HepG2 (cell line): ENCODE data around the gene UMOD. TPM values are rescaled to one million over a fixed set of nuclear protein-coding genes. Genes with fewer than 3 reads are reported as not detected.
"Not testable (repeated sequence)": the region's sequence is repeated elsewhere in the genome, so short reads cannot be mapped to it uniquely, and the experiment has no call there.

ENCODE experiments used
- ATAC-seq: fragments of 200-7000 bp; cut with Tn5 transposase; 3 replicates; pipeline ENCODE4 v1.9.1; 2020; ENCODE audit warnings: mild to moderate bottlenecking, moderate library complexity
- BruUV-seq: library from RNA; stranded (reverse); fragments of 400-500 nt; replicated peaks from 2 replicates; lab custom pipeline; 2021; lab: Mats Ljungman, UMichigan
- CTCF ChIA-PET: fragments of 300-600 bp; formaldehyde crosslinking; extraction: SDS; loops from one replicate; lab custom pipeline; 2021; ENCODE audit warnings: low total read pairs, inconsistent platforms, low intra/inter-chr PET ratio; lab: Yijun Ruan, JAX
- POLR2A ChIA-PET: fragments of 350-600 bp; sonication (Branson Sonifier 250); formaldehyde crosslinking; loops from one replicate; lab custom pipeline; 2020; ENCODE audit warnings: antibody characterized with exemption, inconsistent platforms; lab: Yijun Ruan, JAX
- DNase-seq: peaks from one replicate; pipeline ENCODE4 v3.0.0-alpha.2; 2015; ENCODE audit warnings: low spot score
- FAIRE-seq: peaks from 3 replicates; lab custom pipeline; 2011; peaks lifted over from hg19 to GRCh38; lab: Jason Lieb, UNC
- H2AFZ ChIP-seq: one replicate; pipeline ENCODE4 v1.6.1; 2011; ENCODE audit warnings: low read length, inconsistent platforms
- H3K27ac ChIP-seq: fragments of 300-600 bp; 3 replicates; pipeline ENCODE4 v1.8.0; 2011; ENCODE audit warnings: mixed run types, mild to moderate bottlenecking, mixed read lengths, low read length, inconsistent platforms; ENCODE audit not compliant: insufficient read depth; ENCODE audit errors: extremely low read length
- H3K27me3 ChIP-seq, 2 experiments: fragments of 200-600 bp in 1 of 2; 2 replicates in 1 of 2; 3 replicates in 1 of 2; pipeline versions ENCODE4 v1.6.0 to v1.8.0; 2011; ENCODE audit warnings: low read length in 2 of 2, mild to moderate bottlenecking in 2 of 2, moderate library complexity in 2 of 2, inconsistent platforms in 1 of 2; ENCODE audit not compliant: insufficient read depth in 2 of 2, control insufficient read depth in 1 of 2
- H3K36me3 ChIP-seq, 2 experiments: fragments of 200-600 bp in 1 of 2; replicated peaks in 1 of 2; 2 replicates in 1 of 2; 3 replicates in 1 of 2; pipeline versions ENCODE4 v1.5.1 to v1.8.0; 2011; ENCODE audit warnings: low read length in 2 of 2, inconsistent platforms in 1 of 2; ENCODE audit not compliant: insufficient read depth in 2 of 2, control insufficient read depth in 1 of 2
- H3K4me1 ChIP-seq: 2 replicates; pipeline ENCODE4 v1.5.1; 2012; ENCODE audit warnings: low read length, inconsistent platforms; ENCODE audit not compliant: insufficient read depth
- H3K4me2 ChIP-seq: 2 replicates; pipeline ENCODE4 v1.6.0; 2011; ENCODE audit warnings: low read depth, low read length, inconsistent platforms
- H3K4me3 ChIP-seq, 3 experiments: fragments of 200-600 bp in 1 of 3; sonication (generic), shearing (Covaris generic) in 1 of 3; replicated peaks in 1 of 3; 2 replicates each; pipeline ENCODE4 v1.5.1; 2011 to 2016; ENCODE audit warnings: low read length in 3 of 3, inconsistent platforms in 2 of 3, low read depth in 2 of 3, mild to moderate bottlenecking in 2 of 3, control low read depth in 1 of 3, mixed read lengths in 1 of 3; ENCODE audit not compliant: insufficient read depth in 1 of 3
- H3K79me2 ChIP-seq: one replicate; pipeline ENCODE4 v1.6.1; 2011; ENCODE audit warnings: low read length, inconsistent platforms; ENCODE audit not compliant: insufficient read depth
- H3K9ac ChIP-seq: 2 replicates; pipeline ENCODE4 v1.6.0; 2011; ENCODE audit warnings: mild to moderate bottlenecking, low read depth, low read length, inconsistent platforms; ENCODE audit not compliant: insufficient read depth
- H3K9me3 ChIP-seq: 2 replicates; pipeline ENCODE4 v1.5.1; 2012; ENCODE audit warnings: mild to moderate bottlenecking, low read length
- H4K20me1 ChIP-seq: 2 replicates; pipeline ENCODE4 v1.6.0; 2011; ENCODE audit warnings: inconsistent platforms, mild to moderate bottlenecking, low read length, moderate library complexity; ENCODE audit not compliant: insufficient read depth
- AGO2 ChIP-seq: fragments of 200-400 bp; formaldehyde crosslinking; optimal IDR thresholded peaks from 2 replicates; pipeline ENCODE3; 2017; ENCODE audit warnings: mild to moderate bottlenecking, low read depth, low read length, moderate library complexity
- CREB1 ChIP-seq, 2 experiments: fragments of 450-650 bp in 1 of 2; IDR thresholded peaks; 2 replicates each; pipeline ENCODE4 v1.6.1; 2016 to 2017; ENCODE audit warnings: control low read depth in 1 of 2, mild to moderate bottlenecking in 1 of 2, missing compliant biosample characterization in 1 of 2, missing genetic modification characterization in 1 of 2
- SUZ12 ChIP-seq: fragments of 150-350 bp; IDR thresholded peaks from 2 replicates; pipeline ENCODE4 v1.6.1; 2014; ENCODE audit warnings: low read depth, low read length
- WGBS: methylation state at CpG from one replicate; pipeline ENCODE4 v1.1.6; 2017; ENCODE audit warnings: low lambda C conversion rate; 5-methylcytosine and 5-hydroxymethylcytosine counted together
- in situ Hi-C: cut with HindIII; loops from 2 replicates; pipeline ENCODE4 v1.10.0; 2017; ENCODE audit warnings: low pct_unique_long_range_greater_than_20kb; ENCODE audit not compliant: extremely low pct_ligation_motif_present
- intact Hi-C: fragments of 100-400 bp; cut with micrococcal nuclease; formaldehyde crosslinking; loops from one replicate; pipeline ENCODE4 v1.10.0; 2022; ENCODE audit not compliant: unreplicated experiment
- polyA plus RNA-seq, 8 experiments: library from polyadenylated mRNA; depleted of rRNA in 3 of 8; stranded (reverse) in 7 of 8; unstranded in 1 of 8; fragments of >200 nt; fragmentation: Illumina TruSeq in 4 of 8; extraction: Trizol in 4 of 8; gene quantifications; 2 replicates each; pipeline versions ENCODE4 v1.2.1 to v1.2.3, GENCODE V29; 2011 to 2016; ENCODE audit warnings: low read depth in 4 of 8, missing spikeins in 1 of 8, mixed read lengths in 1 of 8; ENCODE audit not compliant: insufficient read depth in 1 of 8
- total RNA-seq, 5 experiments: library from RNA; depleted of rRNA; stranded (reverse); fragments of >200 nt; fragmentation: Illumina TruSeq; extraction: Trizol; gene quantifications; 2 replicates each; pipeline ENCODE4 v1.2.3, GENCODE V29; 2016; ENCODE audit warnings: low read depth in 1 of 5

UMOD gene
- total and polyA plus RNA-seq, 2 of the 13 experiments (the other 11 are each of a cell fraction or from before 2014, with no cell fraction given), result not detected

DNA sequence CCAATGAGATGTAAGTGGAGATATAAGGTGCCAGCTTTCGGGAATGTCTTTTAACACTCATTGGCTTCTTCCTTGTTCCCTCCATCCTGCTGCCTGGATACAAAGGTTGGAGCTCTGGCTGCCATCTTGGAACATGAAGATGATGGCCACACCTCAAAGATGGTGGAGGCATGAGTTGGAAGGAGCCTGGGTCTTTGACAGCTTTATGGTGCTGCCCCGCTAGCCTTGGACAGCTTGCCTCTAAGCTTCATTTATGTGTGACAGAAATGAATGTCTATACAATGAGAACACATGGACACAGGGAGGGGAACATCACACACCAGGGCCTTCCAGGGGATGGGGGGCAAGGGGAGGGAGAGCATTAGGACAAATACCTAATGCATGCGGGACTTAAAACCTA lies 38.8 kb downstream of the UMOD start:
- WGBS, result 19% methylated on average over 3 of the region's 3 CpGs
- Histone ChIP-seq H3K79me2 (no peaks in the 10 kb centered on the region), H3K36me3 (no peaks in the 10 kb centered on the region), H3K4me2 (no peak overlapping the region), H3K9ac (no peak overlapping the region), H3K27ac (no peak overlapping the region), H4K20me1 (no peaks in the 10 kb centered on the region), H3K27me3 (peaks cover 0 to 5% of the 10 kb centered on the region in 2 experiments; a peak in 2 of 5 replicates), H3K9me3 (no peaks in the 10 kb centered on the region), H3K4me1 (no peaks in the 10 kb centered on the region), H3K4me3 (no peak overlapping the region), H2AFZ (no peak overlapping the region)
- FAIRE-seq, result no peak
- in situ Hi-C loops, result loop anchor here (25.0 kb wide), 1 partner anchor 726 kb away; no protein-coding TSS in a partner anchor
- intact Hi-C loops, result no loop called here
- ATAC-seq, result no peak
- POLR2A ChIA-PET, result no interaction called here
- TF ChIP-seq AGO2 (no peak), SUZ12 (no peak)
- CTCF ChIA-PET, result no interaction called here
- no TSS peak for BruUV-seq
- DNase-seq, result no peak

DNA sequence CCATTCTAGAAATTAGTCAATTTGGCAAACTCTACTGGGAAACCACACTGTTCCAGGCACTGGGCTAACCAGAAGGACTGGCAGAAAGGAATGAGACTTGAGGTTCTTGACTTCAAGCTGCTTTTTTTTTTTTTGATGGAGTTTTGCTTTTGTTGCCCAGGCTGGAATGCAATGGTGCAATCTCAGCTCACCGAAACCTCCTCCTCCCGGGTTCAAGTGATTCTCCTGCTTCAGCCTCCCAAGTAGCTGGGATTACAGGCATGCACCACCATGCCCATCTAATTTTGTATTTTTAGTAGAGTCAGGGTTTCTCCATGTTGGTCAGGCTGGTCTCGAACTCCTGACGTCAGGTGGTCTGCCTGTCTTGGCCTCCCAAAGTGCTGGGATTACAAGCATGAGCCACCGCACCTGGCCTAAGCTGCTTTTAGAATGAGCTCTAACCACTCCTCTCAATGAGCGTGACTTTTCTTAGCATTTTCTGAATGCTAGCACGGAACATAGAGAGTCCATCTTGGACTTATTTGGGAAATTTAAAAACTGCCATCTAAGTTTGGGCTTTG lies 39.9 kb downstream of the UMOD start:
- H3K9ac ChIP-seq; DNase-seq; H3K36me3 ChIP-seq; POLR2A ChIA-PET; H3K4me3 ChIP-seq; intact Hi-C loops; H3K27me3 ChIP-seq; CTCF ChIA-PET; H2AFZ ChIP-seq; H4K20me1 ChIP-seq; H3K4me2 ChIP-seq; H3K79me2 ChIP-seq; ATAC-seq; H3K27ac ChIP-seq; H3K4me1 ChIP-seq; H3K9me3 ChIP-seq; BruUV-seq; FAIRE-seq; TF ChIP-seq CREB1 (CRISPR knock-in tag; IDR thresholded peaks at IDR 0.05): not testable (repeated sequence)
- in situ Hi-C loops, result loop anchor here (25.0 kb wide), 1 partner anchor 725 kb away; no protein-coding TSS in a partner anchor
- 38% methylated on average over 7 of the region's 7 CpGs for WGBS
- 0 out of 2 replicates have a peak, but pooled peaks have one; percentile 6 for TF ChIP-seq CREB1 (IDR thresholded peaks at IDR 0.05)
- TF ChIP-seq, all 625 proteins: peak for 1; not testable (repeated sequence) for 624
